PC-9 (cell line): ENCODE results near the gene FGF13. TPM values are rescaled to one million over a fixed set of nuclear protein-coding genes. Genes with fewer than 3 reads are reported as not detected.

Source experiments
- BruUV-seq: library from RNA; stranded (reverse); fragments of 400-500 nt; replicated peaks from 2 replicates; lab custom pipeline; 2021; lab: Mats Ljungman, UMichigan
- CTCF ChIA-PET: fragments of 300-600 bp; sonication (Branson Sonifier 250); formaldehyde crosslinking; loops from one replicate; lab custom pipeline; 2022; ENCODE audit warnings: antibody characterized with exemption; lab: Charles Lee
- POLR2A ChIA-PET: fragments of 300-600 bp; sonication (Branson Sonifier 250); formaldehyde crosslinking; loops from one replicate; lab custom pipeline; 2022; ENCODE audit warnings: antibody characterized with exemption; ENCODE audit not compliant: unreplicated experiment; lab: Charles Lee
- DNase-seq, 2 experiments: peaks; one replicate each; pipeline versions ENCODE4 v3.0.0 to v3.0.0-alpha.2; 2015 to 2022; ENCODE audit warnings: mixed read lengths in 1 of 2
- H2AFZ ChIP-seq: fragments of 200-600 bp; sonication (generic); 2 replicates; pipeline ENCODE4 v1.8.1; 2017; ENCODE audit warnings: antibody characterized with exemption
- H3F3A ChIP-seq: fragments of 200-600 bp; sonication (generic); 2 replicates; pipeline ENCODE4 v1.8.1; 2017; ENCODE audit warnings: antibody characterized with exemption, mild to moderate bottlenecking, low read depth; ENCODE audit not compliant: insufficient read depth
- H3K27ac ChIP-seq: fragments of 200-600 bp; sonication (generic); 2 replicates; pipeline ENCODE4 v1.6.1; 2016; ENCODE audit warnings: mixed run types
- H3K27me3 ChIP-seq: fragments of 200-600 bp; sonication (generic); 2 replicates; pipeline ENCODE4 v1.6.1; 2016; ENCODE audit warnings: low read depth, mixed run types; ENCODE audit not compliant: insufficient read depth
- H3K36me3 ChIP-seq: fragments of 200-600 bp; sonication (generic); 2 replicates; pipeline ENCODE4 v1.6.1; 2016; ENCODE audit warnings: low read depth, mixed run types
- H3K4me1 ChIP-seq: fragments of 200-600 bp; sonication (generic); replicated peaks from 2 replicates; pipeline ENCODE4 v1.6.1; 2016; ENCODE audit warnings: mixed run types; ENCODE audit not compliant: insufficient read depth
- H3K4me2 ChIP-seq: fragments of 200-600 bp; sonication (generic); 2 replicates; pipeline ENCODE4 v1.6.1; 2017; ENCODE audit warnings: mixed run types
- H3K4me3 ChIP-seq: fragments of 200-600 bp; sonication (generic); 2 replicates; pipeline ENCODE4 v1.6.1; 2016; ENCODE audit warnings: mixed run types
- H3K79me2 ChIP-seq: fragments of 200-600 bp; sonication (generic); 2 replicates; pipeline ENCODE4 v1.6.1; 2017; ENCODE audit warnings: low read depth, mixed run types
- H3K9me2 ChIP-seq: fragments of 200-600 bp; sonication (generic); 2 replicates; pipeline ENCODE4 v1.8.1; 2017; ENCODE audit warnings: mild to moderate bottlenecking; ENCODE audit not compliant: insufficient read depth
- H3K9me3 ChIP-seq: fragments of 200-600 bp; sonication (generic); 2 replicates; pipeline ENCODE4 v1.8.1; 2016; ENCODE audit warnings: low read depth; ENCODE audit not compliant: insufficient read depth
- H4K20me1 ChIP-seq: fragments of 200-600 bp; sonication (generic); 2 replicates; pipeline ENCODE4 v1.8.1; 2017; ENCODE audit not compliant: insufficient read depth
- EZH2 ChIP-seq: fragments of 200-600 bp; sonication (generic); IDR thresholded peaks from 2 replicates; pipeline ENCODE4 v1.8.0; 2017; ENCODE audit warnings: antibody characterized with exemption, low read depth
- intact Hi-C: fragments of 100-400 bp; cut with micrococcal nuclease; formaldehyde crosslinking; loops from one replicate; pipeline ENCODE4 v1.10.0; 2022; ENCODE audit not compliant: unreplicated experiment
- microRNA-seq: library from miRNA; unstranded; fragments of <30 nt; microRNA quantifications from one replicate; pipeline ENCODE4 v1.2.0, GENCODE V29; 2021; ENCODE audit warnings: borderline number of aligned reads, borderline replicate concordance
- total RNA-seq: library from RNA; stranded (reverse); gene quantifications from 2 replicates; pipeline ENCODE4 v1.2.3, GENCODE V29; 2021
- TF ChIP-seq, protein P1 (sequence below): fragments of 200-600 bp; sonication (generic); conservative IDR thresholded peaks from 2 replicates; pipeline ENCODE4 v1.6.1; 2017; ENCODE audit warnings: mixed run types, antibody characterized with exemption, mild to moderate bottlenecking, moderate library complexity

FGF13 gene
- total RNA-seq, 1 experiment from 2014 or later: 0.50 TPM

GRCh38 chrX:138648568-138648967, 62.9 kb downstream of the FGF13 start:
- no peak overlapping the region for H3K4me3 ChIP-seq
- H3F3A ChIP-seq: no peaks in the 10 kb centered on the region
- no peaks in the 10 kb centered on the region for H3K9me2 ChIP-seq
- H3K27ac ChIP-seq: no peak overlapping the region
- POLR2A ChIA-PET: no interaction called here
- DNase-seq: no peak
- H3K79me2 ChIP-seq: no peaks in the 10 kb centered on the region
- BruUV-seq: no TSS peak
- no peaks in the 10 kb centered on the region for H3K27me3 ChIP-seq
- H3K4me2 ChIP-seq: no peak overlapping the region
- intact Hi-C loops: no loop called here
- no peak overlapping the region for H2AFZ ChIP-seq
- H3K4me1 ChIP-seq: no peaks in the 10 kb centered on the region
- CTCF ChIA-PET: no interaction called here
- H3K36me3 ChIP-seq: no peaks in the 10 kb centered on the region
- TF ChIP-seq EZH2: no peak
- TF ChIP-seq, protein P1, sequence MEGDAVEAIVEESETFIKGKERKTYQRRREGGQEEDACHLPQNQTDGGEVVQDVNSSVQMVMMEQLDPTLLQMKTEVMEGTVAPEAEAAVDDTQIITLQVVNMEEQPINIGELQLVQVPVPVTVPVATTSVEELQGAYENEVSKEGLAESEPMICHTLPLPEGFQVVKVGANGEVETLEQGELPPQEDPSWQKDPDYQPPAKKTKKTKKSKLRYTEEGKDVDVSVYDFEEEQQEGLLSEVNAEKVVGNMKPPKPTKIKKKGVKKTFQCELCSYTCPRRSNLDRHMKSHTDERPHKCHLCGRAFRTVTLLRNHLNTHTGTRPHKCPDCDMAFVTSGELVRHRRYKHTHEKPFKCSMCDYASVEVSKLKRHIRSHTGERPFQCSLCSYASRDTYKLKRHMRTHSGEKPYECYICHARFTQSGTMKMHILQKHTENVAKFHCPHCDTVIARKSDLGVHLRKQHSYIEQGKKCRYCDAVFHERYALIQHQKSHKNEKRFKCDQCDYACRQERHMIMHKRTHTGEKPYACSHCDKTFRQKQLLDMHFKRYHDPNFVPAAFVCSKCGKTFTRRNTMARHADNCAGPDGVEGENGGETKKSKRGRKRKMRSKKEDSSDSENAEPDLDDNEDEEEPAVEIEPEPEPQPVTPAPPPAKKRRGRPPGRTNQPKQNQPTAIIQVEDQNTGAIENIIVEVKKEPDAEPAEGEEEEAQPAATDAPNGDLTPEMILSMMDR: no peak
- no peaks in the 10 kb centered on the region; the same call in 1 of the 2 replicates for H4K20me1 ChIP-seq
- no peaks in the 10 kb centered on the region for H3K9me3 ChIP-seq

GRCh38 chrX:138638996-138639395, 72.5 kb downstream of the FGF13 start:
- CTCF ChIA-PET: no interaction called here
- no peak for DNase-seq
- BruUV-seq: no TSS peak

More at GRCh38 chrX:138638996-138639395, 72.5 kb downstream of the FGF13 start:
- no peaks in the 10 kb centered on the region for H3K9me2 ChIP-seq
- H3K27me3 ChIP-seq: no peaks in the 10 kb centered on the region; the same call in 1 of the 2 replicates
- TF ChIP-seq, protein P1: no peak
- no peak for TF ChIP-seq EZH2
- H4K20me1 ChIP-seq: no peaks in the 10 kb centered on the region
- no peaks in the 10 kb centered on the region for H3K79me2 ChIP-seq
- H3K36me3 ChIP-seq: no peaks in the 10 kb centered on the region
- no peak overlapping the region for H3K27ac ChIP-seq
- H3K9me3 ChIP-seq: no peaks in the 10 kb centered on the region
- H3F3A ChIP-seq: no peaks in the 10 kb centered on the region
- intact Hi-C loops: no loop called here
- POLR2A ChIA-PET: no interaction called here
- H3K4me2 ChIP-seq: no peak overlapping the region
- H3K4me3 ChIP-seq: no peak overlapping the region
- no peak overlapping the region for H2AFZ ChIP-seq
- H3K4me1 ChIP-seq: no peaks in the 10 kb centered on the region

Small RNA genes within 50 kb of the gene (microRNA-seq; reads per million reads assigned to microRNA genes)
- not detected for gene MIR504
